GM21717 (cell line): ENCODE data around the gene MIPOL1.
"Not testable (repeated sequence)": the region's sequence is repeated elsewhere in the genome, so short reads cannot be mapped to it uniquely, and the experiment has no call there.

ENCODE experiments used
- ATAC-seq: cut with Tn5 transposase; IDR thresholded peaks from one replicate; pipeline ENCODE4 v1.9.1; 2021; ENCODE audit warnings: mild to moderate bottlenecking, moderate library complexity; ENCODE audit not compliant: unreplicated experiment

The MIPOL1 gene

DNA sequence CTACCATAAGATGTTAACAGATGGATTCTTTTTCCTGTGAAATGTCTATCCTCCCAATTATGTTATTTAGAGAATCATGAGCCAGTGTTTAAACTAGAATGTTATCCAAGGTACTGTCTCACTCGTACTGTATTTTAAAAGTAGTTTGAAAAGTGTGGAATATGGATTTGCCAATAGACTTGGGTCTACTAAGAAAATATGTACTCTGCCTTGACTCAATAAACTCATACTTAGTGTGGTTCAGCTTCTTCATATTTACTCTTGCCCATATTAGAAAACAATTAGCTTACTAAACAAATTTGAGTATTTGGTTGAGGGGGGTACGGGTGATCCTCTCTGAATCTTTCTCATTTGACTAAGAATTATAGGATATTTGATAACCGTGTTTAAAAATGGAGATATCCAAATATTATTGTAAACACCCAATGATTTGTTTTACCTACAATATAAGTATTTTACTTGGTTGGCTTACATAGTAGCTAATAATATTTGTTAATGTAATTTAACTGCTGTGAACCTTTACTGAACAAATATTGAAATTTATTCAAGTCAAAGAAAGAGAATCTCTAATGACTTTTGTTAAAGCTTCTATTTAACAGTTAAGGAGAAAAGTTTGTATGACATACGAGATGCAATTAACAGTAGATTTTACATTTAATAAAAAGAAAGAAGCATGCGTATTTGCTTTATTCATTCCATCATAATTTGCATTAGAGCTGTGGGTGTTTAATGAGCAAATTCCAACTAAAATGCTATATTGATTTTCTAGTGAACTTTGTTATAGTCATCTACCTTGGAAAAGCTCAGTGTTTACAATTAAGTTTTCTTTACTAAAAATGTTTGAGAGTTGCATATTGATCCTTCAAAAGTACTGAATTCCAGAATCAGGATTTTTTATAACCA is 81.2 kb downstream of the MIPOL1 start:
- ATAC-seq, result no peak

GRCh38 chr14:37279818-37280217 is 82.1 kb downstream of the MIPOL1 start:
- no peak for ATAC-seq

GRCh38 chr14:37284760-37285159 is 87.0 kb downstream of the MIPOL1 start:
- no peak for ATAC-seq

GRCh38 chr14:37285220-37285619 is 87.5 kb downstream of the MIPOL1 start:
- ATAC-seq, result no peak

DNA sequence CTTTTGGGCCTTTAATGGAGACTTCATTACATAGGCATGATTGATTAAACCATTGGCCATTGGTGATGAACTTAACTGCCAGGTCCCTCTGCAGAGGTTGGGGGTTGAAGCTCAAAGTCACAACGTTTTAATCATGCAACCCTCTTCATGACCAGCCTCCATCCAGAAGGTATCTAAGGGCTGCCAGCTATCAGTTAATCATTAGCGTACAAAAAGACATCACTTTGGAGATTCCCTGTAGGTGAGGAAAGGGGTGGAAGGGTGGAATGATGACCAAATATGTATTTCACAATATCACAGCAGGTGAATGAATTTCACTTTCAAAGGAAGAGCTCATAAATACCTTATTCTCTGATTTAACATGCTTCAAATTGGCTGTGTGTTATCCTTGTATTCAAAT is 92.0 kb downstream of the MIPOL1 start:
- no peak for ATAC-seq

DNA sequence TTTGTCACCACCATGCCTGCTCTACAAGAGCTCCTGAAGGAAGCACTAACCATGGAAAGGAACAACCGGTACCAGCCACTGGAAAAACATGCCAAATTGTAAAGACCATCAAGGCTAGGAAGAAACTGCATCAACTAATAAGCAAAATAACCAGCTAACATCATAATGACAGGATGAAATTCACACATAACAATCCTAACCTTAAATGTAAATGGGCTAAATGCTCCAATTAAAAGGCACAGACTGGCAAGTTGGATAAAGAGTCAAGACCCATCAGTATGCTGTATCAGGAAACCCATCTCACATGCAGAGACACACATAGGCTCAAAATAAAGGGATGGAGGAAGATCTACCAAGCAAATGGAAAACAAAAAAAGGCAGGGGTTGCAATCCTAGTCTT is 97.5 kb downstream of the MIPOL1 start:
- not testable (repeated sequence) for ATAC-seq

DNA sequence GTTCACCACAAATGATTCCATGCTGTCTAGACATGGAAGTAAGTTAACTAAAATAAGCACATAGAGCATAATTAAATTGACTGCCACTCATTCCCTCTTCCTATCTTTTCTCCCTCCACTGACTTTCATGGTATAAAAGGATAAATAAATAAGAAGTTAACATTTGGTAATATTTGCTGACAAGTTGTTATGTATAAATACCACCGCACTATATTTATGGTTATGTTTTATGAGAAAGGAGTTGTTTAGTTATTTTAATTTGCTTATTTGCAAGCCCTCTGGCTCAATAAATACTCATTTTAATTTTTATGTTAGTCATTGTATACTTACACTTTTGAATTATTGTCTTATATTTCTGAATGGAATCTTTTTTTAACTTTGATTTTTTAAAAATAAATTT is 113.5 kb downstream of the MIPOL1 start:
- no peak for ATAC-seq

DNA sequence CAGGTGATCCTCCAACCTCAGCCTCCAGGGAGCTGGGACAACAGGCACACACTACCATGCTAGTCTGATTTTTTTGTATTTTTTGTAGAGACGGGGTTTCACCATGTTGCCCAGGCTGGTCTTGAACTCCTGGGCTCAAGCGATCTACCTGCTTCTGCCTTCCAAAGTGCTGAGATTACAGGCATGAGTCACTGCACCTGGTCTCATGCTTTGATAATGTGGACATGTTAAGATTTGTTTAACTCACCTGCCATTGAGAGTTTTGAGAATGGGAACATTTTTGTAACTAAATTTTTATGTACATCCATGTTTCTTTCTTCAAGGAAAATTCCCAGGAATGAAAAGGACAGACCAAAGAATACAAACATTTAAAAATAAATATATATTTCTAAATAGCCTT is 121.2 kb downstream of the MIPOL1 start:
- ATAC-seq, result no peak

DNA sequence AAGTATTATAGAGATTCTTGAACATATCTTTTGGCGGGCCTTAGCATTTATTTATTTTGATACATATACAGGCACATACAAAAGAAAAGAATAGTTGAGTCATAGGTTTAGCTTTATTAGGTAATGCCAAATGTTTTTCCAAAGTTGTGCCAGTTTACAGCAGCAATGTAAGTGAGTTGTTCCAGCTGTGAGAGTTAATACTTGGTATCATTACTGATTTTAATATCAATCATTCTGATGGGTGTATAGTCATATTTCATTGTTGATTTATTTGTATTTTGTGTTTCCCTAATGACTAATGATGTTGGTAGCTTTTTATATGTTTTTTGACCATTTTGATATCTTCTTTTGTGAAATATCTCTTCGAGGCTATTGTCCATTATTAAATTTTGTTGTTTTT is 122.4 kb downstream of the MIPOL1 start:
- no peak for ATAC-seq

DNA sequence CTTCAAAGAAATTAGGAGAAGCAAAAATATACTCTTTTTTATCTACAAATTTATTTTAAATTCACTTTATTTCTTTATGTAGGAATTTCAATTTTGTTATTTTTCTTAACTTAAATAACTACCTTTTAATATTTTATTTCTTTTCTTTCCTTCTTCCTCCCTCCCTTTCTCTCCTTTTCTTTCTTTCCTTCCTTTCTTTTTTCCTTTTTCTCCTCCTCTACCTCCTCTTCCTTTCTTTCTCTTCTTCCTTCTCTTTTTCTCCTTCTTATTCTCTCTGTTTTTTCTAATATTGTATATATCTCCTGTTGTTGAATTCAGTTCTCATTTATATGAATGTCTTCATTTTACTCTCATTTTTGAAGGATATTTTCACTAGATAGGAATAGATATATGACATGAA is 127.6 kb downstream of the MIPOL1 start:
- ATAC-seq, result no peak

- ATAC-seq, result no peak
Measured at GRCh38 chr14:37326434-37326833, 128.7 kb downstream of the MIPOL1 start.

GRCh38 chr14:37327933-37328332 is 130.2 kb downstream of the MIPOL1 start:
- not testable (repeated sequence) for ATAC-seq

DNA sequence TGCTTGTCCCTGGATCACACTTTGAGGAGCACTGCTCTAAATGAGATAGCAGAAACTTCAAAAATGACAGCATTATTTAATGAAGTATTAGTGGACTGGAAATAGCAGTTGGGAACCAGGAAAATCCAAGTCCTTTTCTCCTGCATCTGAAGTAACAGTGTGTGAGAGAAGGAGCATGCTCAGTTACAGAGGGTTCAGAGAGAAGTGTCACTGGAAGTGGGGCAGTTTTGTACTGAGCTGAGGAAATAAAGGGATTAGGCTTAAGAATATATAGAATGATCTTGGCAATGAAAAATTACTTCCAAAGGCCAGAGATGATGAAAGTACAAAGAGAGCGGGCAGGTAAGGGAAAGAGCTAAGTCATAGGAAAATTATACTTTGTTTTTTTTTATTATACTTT is 130.9 kb downstream of the MIPOL1 start:
- ATAC-seq, result no peak

DNA sequence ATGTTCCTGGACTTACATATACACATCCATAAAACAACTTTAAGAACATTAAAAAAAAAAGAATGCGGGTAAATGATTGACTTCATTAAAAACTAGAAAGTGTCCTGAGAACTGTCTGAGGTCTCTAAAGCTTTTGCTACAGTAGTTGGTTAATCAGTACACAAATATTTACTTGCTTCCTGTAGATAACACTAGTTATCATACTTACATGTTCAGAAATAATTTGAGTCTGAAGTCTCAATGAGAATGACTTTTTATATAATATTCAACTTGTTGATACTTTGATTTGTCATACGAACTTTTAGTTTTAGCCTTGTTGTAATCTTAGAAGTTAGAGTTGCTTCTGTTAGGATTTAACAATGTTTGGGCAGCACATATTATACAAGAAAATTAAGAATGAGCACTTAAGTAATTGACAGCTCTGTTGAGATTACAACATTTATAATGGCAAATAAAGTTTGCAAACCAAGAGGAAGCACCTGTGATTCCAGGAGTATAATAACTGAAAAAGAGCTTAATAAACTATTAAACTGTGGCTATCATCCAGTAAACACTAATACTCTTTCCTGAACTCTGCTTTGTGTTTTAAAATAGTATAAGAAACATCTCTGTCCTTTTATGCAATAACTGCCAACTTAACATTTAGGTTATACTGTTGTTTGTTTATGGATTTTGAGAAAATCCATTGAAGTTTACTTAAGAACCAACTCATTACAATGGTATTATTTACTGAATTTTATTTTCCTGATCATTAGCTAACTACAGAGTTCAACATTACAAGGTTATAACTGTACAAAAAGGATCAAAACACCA is 131.7 kb downstream of the MIPOL1 start:
- ATAC-seq, result no peak

- ATAC-seq, result no peak
Measured at GRCh38 chr14:37330910-37331309, 133.2 kb downstream of the MIPOL1 start.

DNA sequence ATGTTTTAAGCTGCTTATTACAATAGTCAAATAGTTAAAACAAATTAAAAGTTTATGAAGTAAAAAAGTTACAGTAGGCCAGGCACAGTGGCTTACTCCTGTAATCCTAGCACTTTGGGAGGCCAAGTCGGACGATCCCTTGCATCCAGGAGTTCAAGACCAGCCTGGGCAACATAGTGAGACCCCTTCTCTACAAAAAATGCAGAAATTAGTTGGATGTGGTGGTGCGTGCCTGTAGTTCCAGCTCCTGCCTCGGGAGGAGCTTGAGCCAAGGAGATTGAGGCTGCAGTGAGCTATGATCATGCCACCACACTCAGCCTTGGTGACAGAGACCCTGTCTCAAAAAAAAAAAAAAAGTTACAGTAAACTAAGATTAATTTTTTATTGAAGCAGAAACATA is 142.6 kb downstream of the MIPOL1 start:
- ATAC-seq, result no peak

GRCh38 chr14:37343307-37344094 is 145.8 kb downstream of the MIPOL1 start:
- no peak for ATAC-seq

- no peak for ATAC-seq
Measured at GRCh38 chr14:37363661-37364060, 165.9 kb downstream of the MIPOL1 start.

GRCh38 chr14:37369425-37369824 is 171.7 kb downstream of the MIPOL1 start:
- ATAC-seq, result no peak

- no peak for ATAC-seq
Measured at GRCh38 chr14:37375566-37375965, 177.8 kb downstream of the MIPOL1 start.

DNA sequence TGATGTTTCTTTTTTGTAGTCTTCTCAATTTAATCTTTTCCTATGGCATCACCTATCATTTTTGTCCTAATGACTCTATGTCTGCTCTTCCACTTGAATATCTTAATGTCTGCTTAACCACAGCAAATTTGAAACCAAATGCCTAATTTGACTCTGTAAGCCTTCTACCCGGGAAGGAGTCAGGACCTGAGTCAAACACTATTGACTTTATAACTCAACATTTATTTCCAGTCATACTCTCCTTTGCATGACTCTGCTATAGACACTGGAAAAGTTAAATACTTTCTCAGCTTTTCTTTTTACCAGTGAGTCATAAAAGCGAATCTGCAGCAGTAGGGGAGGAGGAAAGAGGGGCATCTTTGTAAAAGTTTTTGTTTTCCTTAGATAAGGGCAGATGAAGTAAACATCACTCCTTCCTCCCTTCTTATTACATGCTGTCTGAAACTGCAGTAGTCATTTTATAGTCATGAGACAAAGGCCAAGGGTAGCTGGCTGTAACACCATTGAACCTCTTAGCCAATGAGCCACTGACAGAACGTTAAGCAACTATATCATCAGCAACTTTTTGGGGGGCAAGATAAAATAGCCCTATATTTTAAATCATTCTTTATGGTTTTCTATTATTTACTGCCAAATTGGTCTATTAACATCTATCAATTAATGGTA is 179.3 kb downstream of the MIPOL1 start:
- no peak for ATAC-seq
